Medulla oblongata (tissue), 1 donor: ENCODE results near the gene TLE4.
"Not testable (repeated sequence)": the region's sequence is repeated elsewhere in the genome, so short reads cannot be mapped to it uniquely, and the experiment has no call there.

Experiments used
- DNase-seq: peaks from one replicate; pipeline ENCODE4 v3.0.0-alpha.2; 2015; ENCODE audit errors: extremely low spot score

Gene TLE4

DNA sequence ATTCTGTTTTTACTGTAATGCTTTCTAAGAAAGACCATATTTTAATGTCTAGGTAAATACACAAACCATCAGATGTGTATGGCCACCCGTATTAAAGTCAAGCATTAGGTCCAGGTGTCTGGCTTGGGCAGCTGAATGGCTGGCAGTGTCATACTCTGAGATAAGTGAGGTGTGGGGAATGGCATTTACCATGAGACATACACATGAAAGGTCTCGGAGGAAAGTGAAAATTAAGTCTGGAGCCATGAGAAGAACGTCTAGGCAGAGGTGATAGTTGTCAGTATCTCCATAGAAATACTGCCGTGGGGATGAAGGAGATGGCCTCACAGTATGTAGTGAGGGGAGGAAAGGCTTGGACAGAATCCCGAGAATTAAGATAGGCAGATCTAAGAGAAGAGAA is 164.3 kb downstream of the TLE4 start:
- DNase-seq = no peak

DNA sequence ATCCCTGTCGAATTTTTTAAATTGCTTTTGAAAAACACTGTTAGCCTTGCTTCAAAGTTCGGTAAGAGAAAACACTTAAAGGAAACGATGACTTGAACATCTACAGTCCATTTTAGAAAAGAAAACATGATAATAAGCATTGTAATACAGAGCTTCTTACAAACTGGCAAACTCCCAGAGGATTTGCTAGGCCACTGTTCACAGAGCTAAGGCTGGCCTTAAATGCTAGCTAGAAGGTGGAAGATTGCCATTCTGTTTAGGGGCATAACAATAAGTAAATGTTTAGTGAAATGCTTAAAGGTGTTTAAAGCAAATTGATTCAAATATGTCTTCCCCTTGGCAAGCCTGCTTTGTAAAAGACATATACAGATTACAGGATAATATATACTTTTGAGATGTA is 169.6 kb downstream of the TLE4 start:
- DNase-seq = peak; percentile 30

DNA sequence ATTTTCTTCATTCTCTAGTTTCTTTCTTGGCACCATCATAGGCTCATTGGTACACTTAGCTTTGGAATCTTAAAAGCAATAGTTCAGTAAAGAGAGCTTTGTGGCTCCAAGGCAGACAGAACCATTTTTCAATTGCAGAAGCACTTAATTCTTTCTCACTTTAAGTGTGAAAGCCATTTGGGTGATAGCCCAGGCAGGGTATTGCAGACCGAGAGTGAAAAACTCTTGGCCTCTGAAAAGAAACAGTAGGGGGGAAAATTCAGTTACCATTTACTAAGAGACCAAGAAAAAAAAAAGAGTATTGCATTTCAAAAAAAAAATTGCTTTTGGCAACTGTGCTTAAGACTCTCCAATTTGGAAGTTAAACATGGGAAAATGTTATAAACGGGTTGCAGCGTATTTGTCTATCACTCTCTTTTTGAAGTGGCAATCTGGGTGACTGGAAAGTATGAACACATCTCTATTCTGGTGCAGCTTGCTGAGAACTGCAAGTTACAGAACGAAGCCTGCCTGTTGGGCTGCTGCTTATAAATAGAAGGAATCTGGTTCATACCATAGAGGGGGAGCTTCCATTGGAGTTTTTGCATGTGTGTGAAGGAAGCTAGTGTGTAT is 170.5 kb downstream of the TLE4 start:
- peak; percentile 77 for DNase-seq

DNA sequence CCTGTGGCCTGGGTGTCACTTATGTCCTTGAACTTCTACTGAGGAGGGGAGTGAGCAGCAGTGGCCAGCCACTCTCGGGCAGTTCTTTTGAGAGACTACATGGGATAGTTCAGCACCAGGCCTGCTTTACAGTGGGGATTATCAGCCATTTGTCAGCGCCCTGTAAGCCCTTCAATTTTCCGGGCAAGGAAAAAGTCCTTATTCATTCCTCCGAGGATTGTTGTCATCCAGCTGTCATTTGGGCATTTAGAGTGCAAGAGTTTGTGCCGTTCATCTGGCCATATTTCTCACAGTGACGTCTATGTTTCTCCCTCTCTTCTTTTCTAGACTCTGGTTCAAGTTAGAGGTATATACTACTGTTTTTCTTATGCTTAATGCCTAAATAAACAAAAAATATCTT is 172.8 kb downstream of the TLE4 start:
- no peak for DNase-seq

DNA sequence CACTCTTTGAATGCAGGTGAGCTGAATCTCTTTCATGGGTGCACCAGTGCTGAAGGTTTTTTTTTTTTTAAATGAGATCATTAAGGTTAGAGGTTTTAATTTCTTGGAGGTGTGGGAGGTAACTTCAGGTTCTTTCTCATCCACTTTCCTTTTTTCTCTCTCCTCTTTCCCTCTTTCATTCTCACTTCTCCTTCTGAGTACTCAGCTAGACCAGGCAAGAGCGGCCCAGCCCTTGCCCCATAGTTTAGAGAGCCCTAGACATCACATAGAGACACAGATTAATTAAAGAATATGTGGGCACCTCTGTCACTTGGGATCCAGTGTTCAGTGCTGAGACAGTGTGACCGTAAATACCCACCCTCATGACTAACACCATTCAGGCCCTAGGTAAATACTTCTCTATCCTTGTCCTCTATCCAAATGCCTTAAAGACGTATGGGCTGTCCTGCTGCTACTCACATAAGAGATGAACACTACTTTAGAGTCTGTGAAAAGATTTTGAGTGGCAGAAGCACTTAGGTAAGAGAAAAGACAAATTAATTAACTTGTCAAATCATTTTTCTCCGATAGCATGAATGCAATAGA is 174.1 kb downstream of the TLE4 start:
- DNase-seq = no peak

DNA sequence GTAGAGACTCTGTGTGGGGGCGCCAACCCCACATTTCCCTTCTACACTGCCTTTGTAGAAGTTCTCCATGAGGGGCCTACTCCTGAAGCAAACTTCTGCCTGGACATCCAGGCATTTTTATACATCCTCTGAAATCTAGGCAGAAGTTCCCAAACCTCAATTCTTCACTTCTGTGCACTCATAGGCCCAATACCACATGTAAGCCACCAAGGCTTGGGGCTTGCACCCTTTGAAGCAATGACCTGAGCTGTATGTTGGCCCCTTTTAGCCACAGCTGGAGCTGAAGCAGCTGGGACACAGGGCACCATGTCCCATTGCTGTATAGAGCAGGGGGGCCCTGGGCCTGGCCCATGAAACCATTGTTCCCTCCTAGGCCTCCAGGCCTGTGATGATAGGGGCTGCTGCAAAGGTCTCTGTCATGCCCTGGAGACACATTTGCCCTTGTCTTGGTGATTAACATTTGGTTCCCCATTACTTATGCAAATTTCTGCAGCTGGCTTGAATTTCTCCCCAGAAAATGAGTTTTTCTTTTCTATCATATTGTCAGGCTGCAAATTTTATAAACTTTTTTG is 180.2 kb downstream of the TLE4 start:
- DNase-seq = not testable (repeated sequence)

DNA sequence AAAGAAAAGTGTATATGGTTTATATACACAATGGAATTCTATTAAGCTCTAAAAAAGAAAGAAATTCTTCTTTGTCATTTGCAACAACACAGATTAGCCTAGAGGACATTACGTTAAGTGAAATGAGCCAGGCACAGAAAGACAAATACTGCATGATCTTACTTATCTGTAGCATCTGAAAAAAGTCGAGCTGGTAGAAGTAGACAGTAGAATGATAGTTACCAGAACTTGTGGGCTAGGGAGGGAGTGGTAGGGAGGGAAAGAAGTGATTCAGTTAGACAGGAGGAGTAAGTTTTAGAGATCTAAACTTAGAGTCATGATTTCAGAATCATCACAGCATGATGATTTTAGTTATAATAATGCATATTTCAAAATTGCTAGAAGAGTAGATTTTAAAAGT is 184.6 kb downstream of the TLE4 start:
- DNase-seq = no peak

DNA sequence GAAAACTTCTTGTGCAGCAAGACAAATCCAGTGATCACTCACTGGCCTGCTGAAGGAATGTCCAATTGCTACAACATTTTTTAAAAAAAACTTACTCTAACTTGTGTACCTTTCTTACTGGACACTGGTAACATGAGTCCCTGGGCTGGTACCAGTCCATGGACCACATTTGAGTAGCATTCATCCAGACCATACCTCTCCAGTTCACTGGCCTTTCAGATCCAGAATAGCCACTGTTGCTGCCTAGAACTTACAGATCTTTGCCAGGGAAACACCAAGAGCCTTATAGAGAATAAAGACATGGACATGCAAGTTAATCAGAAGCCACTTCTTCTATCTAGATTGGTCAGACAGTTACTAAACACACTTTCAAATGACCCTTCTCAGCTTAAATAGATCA is 185.3 kb downstream of the TLE4 start:
- DNase-seq = no peak

DNA sequence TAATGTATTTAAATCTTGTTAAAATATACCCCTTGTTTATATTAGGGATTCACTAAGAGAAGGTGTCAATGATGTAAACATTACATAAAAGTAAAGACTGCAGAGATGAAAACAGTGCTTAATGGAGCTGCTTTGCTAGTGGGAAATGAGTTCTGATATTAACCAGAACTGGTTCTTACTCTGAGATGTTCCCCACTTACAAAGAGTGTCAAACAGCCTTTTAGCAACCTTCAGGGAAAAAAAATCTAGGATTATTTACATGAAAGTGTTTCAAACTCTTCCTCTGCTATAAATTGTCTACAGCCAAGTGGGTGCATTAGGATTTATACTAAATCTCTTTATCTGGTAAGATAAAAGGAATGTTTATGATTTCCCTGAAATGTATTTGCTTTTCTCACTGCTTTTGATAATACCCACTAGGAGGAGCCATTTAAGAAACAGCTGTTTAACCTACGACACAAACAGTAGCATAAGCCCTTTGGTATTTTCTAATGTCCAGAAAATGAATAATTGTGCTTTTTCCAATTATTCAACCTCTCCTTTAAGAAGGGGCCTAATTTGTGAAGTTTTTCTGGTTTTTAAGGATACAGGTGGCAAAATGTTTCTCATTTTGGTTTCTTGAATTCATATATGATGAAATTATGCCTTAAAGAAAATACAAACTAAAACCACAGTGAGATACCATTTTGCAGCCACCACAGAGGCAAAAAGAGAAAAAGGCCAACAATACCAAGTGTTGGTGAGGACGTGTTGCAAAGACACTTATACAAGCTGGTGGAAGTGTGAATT is 186.3 kb downstream of the TLE4 start:
- DNase-seq = no peak

DNA sequence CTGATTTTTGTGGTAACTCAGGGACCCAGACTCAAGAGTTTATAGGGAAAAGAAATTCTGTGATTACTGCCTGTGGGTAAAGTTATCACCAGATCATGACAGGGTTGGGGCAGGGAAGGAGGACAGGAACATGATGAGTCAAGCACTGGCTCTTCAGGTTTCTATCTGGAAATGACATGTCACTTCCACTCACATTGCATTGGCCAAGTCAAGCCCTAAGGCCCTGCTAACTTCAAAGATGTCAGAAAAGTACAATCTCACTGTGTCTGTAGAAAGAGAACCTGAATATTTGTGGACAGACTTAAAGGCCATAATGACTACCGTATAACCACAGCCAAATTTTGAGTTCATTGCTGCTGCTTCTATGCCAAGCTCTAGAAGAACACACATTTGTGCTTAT is 187.7 kb downstream of the TLE4 start:
- no peak for DNase-seq

DNA sequence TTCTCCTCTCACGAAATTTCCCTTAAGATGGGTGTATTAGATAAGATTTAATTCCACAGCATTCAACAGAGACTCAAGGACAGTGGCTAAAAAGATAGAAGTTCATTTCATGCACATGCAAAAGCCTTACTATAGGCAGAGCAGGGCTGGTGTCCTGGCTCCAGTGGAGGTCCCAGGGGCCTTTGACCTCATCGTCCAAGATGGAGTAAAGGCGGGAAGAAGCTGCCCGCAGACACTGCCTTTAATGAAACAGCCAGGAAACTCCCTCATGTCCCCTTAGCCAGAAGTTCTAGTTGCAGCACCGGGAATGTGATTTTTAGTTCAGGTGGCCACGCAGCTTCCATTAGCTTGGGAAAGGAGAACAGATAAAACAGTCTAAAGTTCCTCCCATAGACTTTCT is 190.3 kb downstream of the TLE4 start:
- DNase-seq = no peak

DNA sequence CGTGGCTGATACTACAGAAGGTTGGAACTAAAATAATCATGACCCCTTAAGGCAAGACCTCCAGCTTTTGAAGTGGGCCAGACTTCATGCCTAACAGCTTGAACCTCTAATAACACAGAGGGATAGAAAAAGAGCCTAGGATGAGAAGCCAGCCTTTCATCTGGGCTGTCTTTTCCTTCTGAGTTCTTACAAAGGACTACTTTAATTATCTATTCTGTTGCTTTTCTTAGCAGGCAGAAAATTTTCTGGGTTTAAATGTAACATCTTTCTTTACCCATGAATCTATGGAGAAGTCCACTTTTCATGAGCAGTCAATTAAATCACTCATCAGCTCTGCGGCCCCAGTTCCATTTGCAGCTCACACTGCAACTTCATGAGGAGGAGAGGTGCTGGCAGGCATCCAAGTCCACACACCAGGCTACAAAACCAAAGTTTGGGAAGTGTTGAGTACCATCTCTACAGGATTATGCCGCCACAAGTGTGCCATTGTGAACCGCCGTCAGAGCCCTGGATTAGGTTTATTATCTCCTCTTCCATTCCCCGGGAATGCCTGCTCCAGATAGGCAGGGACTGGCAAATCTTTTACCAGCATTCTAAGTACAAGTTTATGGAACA is 192.0 kb downstream of the TLE4 start:
- DNase-seq = no peak

DNA sequence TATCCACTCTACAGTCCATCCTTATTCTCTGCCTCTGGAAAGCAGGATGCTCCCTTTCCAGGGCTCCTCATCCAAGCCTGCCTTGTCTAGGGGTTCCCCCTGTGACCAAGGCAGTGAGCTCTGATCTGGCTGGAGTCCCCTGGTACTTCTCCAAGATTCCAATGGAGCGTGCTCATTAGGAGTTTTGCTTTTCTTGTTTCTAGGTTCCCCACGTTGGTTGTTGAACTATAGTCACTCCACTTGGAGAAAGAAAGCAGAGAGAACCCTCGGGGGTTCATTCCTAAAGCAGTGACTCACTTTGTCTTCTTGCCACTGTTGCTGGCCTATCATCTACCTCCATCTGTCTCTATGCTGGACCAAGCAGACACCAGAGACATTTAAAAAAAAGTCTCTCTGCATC is 192.6 kb downstream of the TLE4 start:
- peak; percentile 18 for DNase-seq

DNA sequence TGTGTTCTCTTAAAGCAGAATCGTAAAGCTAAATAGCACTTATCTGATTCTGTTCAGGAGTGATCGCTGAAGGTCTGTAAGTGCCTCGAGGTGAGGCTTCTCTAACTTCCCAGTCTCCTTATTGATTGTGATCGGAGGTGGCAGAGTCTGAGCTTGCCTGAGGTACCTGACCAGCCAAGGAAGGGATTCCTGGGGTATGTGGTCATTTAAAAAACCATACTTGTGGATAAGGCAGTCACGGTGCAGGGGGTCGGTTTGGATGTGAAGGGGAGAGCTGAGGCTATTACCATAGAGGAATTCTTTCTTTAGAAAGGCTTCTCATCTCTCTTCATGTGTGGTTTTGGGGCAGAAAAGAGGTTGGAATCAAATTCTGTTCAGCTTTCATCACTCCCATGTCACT is 193.7 kb downstream of the TLE4 start:
- DNase-seq = no peak

DNA sequence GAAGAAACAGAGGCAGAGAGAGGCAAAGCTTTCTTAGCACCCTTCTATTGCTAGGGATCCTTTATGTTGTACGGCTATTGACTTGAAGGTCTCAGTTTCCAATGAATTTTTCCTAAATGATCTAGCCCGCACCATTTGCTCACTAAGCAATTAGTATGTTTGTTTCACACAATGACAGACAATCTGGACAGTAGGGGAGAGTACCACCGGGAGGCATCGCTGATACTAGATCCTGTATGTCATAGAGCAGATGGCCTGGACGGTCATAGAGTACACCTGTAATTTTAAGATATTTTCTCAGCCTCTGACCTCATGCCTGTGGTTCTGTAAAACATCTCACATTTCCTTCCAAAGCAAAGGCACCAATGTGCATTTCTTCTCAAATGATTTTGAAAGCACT is 194.3 kb downstream of the TLE4 start:
- no peak for DNase-seq

DNA sequence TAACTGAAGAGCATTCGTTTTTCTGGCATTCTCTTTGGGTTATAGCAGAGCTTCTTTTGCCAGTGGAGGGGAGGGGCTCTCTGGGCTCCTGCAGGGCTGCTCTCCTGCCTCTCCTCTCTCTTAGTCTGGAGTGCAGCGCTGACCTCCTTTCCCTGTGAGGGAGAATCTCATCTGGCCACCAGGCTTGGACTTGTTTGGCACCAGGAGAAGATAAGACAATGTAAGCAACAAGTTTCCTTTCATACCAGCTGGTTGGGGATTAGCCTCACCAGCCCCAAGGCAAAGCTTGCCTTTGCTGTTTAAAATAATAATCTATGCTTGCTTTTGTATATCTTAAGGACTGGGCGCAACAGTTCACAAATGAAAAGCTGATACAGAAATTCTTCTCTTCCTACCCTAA is 196.4 kb downstream of the TLE4 start:
- no peak for DNase-seq

DNA sequence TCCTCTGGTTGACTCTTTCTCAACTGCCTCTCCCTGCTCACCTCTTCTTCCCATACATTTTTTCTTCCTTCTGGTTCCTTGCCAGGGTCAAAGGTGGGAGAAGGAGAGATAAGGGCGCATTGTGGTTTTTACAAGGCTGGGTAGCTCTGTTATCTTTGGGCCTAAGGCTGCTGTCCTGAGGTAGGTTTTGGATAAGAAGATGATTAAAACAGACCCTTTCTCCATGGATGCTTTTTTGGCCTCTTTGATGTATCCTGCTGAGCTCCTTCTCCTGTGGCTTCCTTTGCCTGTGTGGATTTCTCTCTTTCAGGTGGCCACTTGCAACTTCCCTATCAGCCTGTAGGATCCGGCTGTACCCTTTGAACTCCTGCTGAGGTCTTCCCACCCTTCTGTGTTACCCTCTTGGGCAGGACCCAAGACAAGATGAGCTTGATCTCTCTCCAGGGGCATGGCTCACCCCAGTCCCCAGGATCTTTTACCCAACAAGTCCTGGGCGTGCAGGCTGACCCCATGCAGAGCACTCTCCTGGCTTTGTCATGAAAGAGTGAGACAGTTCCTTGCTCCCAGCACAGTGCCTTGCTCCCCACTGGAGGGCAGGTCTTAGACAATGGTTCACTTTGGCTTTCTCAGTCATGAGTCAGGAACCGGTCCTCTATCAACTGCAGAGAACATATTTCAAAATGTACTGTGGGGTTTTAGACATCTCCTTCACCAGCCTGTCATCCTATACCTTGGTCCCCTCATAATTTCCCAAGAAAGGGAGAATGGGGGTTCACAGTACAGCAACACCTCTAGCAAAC is 197.9 kb downstream of the TLE4 start:
- no peak for DNase-seq

DNA sequence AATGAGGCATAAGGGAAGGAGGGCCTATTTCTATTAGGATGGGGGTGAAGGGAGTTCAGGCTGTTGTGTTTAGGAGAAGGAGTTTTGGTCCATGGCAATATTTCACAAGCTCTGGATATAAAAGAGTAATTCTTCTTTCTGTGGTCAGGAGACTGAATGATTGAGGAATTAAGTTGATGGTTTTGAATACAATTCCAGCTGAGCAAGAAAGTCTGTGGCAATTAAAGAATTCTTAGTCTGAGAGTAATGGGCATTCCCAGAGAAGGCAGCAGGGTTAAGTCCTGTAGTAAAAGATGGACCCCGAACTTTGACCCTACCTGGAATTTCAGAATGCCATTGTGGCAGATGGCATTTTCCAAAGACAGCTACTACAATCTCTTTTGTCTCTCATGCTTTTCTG is 202.6 kb downstream of the TLE4 start:
- DNase-seq = no peak
